ENCODE results near the gene RCSD1.
"Not testable (repeated sequence)": the region's sequence is repeated elsewhere in the genome, so short reads cannot be mapped to it uniquely, and the experiment has no call there.

The RCSD1 gene

GRCh38 chr1:167629681-167630567 is at the start of gene RCSD1:
RCSD1 (plus strand) TSS chr1:167630232; CDS start chr1:167630424, 192 bp downstream.
- no peak for DNase-seq

GRCh38 chr1:167582064-167582463 is 48.0 kb upstream of the RCSD1 start:
- DNase-seq: no peak

GRCh38 chr1:167582722-167583121 is 47.3 kb upstream of the RCSD1 start:
- DNase-seq: no peak

- no peak for DNase-seq
Measured at GRCh38 chr1:167584581-167584980, 45.5 kb upstream of the RCSD1 start.

GRCh38 chr1:167587342-167587741 is 42.7 kb upstream of the RCSD1 start:
- no peak for DNase-seq

GRCh38 chr1:167587872-167588271 is 42.2 kb upstream of the RCSD1 start:
- no peak for DNase-seq

- DNase-seq: no peak
Measured at GRCh38 chr1:167588361-167588760, 41.7 kb upstream of the RCSD1 start.

GRCh38 chr1:167592475-167592874 is 37.6 kb upstream of the RCSD1 start:
- DNase-seq: no peak

GRCh38 chr1:167593860-167594259 is 36.2 kb upstream of the RCSD1 start:
- DNase-seq: no peak

- DNase-seq: no peak
Measured at GRCh38 chr1:167594822-167595221, 35.2 kb upstream of the RCSD1 start.

- DNase-seq: peak; percentile 18
Measured at GRCh38 chr1:167599957-167600581, 30.0 kb upstream of the RCSD1 start.

- DNase-seq: no peak
Measured at GRCh38 chr1:167601442-167602383, 28.3 kb upstream of the RCSD1 start.

GRCh38 chr1:167602840-167603239 is 27.2 kb upstream of the RCSD1 start:
- DNase-seq: no peak

- no peak for DNase-seq
Measured at GRCh38 chr1:167605576-167605975, 24.5 kb upstream of the RCSD1 start.

GRCh38 chr1:167611983-167612382 is 18.0 kb upstream of the RCSD1 start:
- no peak for DNase-seq

- no peak for DNase-seq
Measured at GRCh38 chr1:167612587-167613385, 17.2 kb upstream of the RCSD1 start.

- DNase-seq: not testable (repeated sequence)
Measured at GRCh38 chr1:167613984-167614383, 16.0 kb upstream of the RCSD1 start.

GRCh38 chr1:167614851-167615250 is 15.2 kb upstream of the RCSD1 start:
- no peak for DNase-seq

GRCh38 chr1:167616521-167616920 is 13.5 kb upstream of the RCSD1 start:
- no peak for DNase-seq

- DNase-seq: no peak
Measured at GRCh38 chr1:167617153-167618147, 12.6 kb upstream of the RCSD1 start.

- DNase-seq: no peak
Measured at GRCh38 chr1:167618366-167618765, 11.7 kb upstream of the RCSD1 start.
